Keratinocyte (primary cell): ENCODE data around the gene SLC6A8. TPM values are rescaled to one million over a fixed set of nuclear protein-coding genes. Genes with fewer than 3 reads are reported as not detected.

Experiments used
- DNase-seq: peaks from one replicate; pipeline ENCODE4 v3.0.0-alpha.2; 2011; ENCODE audit warnings: low read depth, missing footprints, low spot score
- FAIRE-seq: peaks from 2 replicates; lab custom pipeline; 2011; peaks lifted over from hg19 to GRCh38; lab: Jason Lieb, UNC
- H2AFZ ChIP-seq: 2 replicates; pipeline ENCODE4 v1.6.0; 2012; ENCODE audit warnings: low read length, control low read depth, inconsistent platforms; ENCODE audit not compliant: control insufficient read depth
- H3K27ac ChIP-seq: 2 replicates; pipeline ENCODE4 v1.5.1; 2011; ENCODE audit warnings: low read length; ENCODE audit not compliant: control insufficient read depth, insufficient read depth
- H3K27me3 ChIP-seq: 3 replicates; pipeline ENCODE4 v1.6.0; 2011; ENCODE audit warnings: low read length; ENCODE audit not compliant: control insufficient read depth, insufficient read depth; ENCODE audit errors: extremely low read depth
- H3K36me3 ChIP-seq, 2 experiments: 2 replicates in 1 of 2; 3 replicates in 1 of 2; pipeline ENCODE4 v1.5.1; 2011; ENCODE audit warnings: low read length in 2 of 2, mild to moderate bottlenecking in 1 of 2; ENCODE audit not compliant: control insufficient read depth in 2 of 2, insufficient read depth in 2 of 2; ENCODE audit errors: extremely low read depth in 1 of 2
- H3K4me1 ChIP-seq: 3 replicates; pipeline ENCODE4 v1.5.1; 2011; ENCODE audit warnings: low read length; ENCODE audit not compliant: control insufficient read depth, insufficient read depth; ENCODE audit errors: extremely low read depth
- H3K4me2 ChIP-seq: 3 replicates; pipeline ENCODE4 v1.6.0; 2011; ENCODE audit warnings: low read depth, low read length; ENCODE audit not compliant: control insufficient read depth, insufficient read depth; ENCODE audit errors: extremely low read depth
- H3K4me3 ChIP-seq, 3 experiments: fragments of 200-600 bp in 1 of 3; sonication (generic) in 1 of 3; 2 replicates in 2 of 3; 3 replicates in 1 of 3; pipeline ENCODE4 v1.5.1; 2011 to 2016; ENCODE audit warnings: low read length in 3 of 3, mild to moderate bottlenecking in 3 of 3, control low read depth in 2 of 3, inconsistent platforms in 1 of 3, low read depth in 1 of 3, mixed read lengths in 1 of 3, mixed run types in 1 of 3, moderate library complexity in 1 of 3; ENCODE audit not compliant: control insufficient read depth in 2 of 3, insufficient read depth in 2 of 3; ENCODE audit errors: extremely low read depth in 1 of 3
- H3K79me2 ChIP-seq: 2 replicates; pipeline ENCODE4 v1.6.0; 2012; ENCODE audit warnings: low read length; ENCODE audit not compliant: control insufficient read depth, insufficient read depth
- H3K9ac ChIP-seq: 3 replicates; pipeline ENCODE4 v1.6.0; 2011; ENCODE audit warnings: low read length; ENCODE audit not compliant: control insufficient read depth, insufficient read depth; ENCODE audit errors: extremely low read depth
- H3K9me1 ChIP-seq: 3 replicates; pipeline ENCODE4 v1.6.0; 2011; ENCODE audit warnings: low read length; ENCODE audit not compliant: control insufficient read depth, insufficient read depth; ENCODE audit errors: extremely low read depth
- H3K9me3 ChIP-seq: 2 replicates; pipeline ENCODE4 v1.5.1; 2012; ENCODE audit warnings: low read depth, low read length; ENCODE audit not compliant: control insufficient read depth
- H4K20me1 ChIP-seq: 3 replicates; pipeline ENCODE4 v1.6.0; 2011; ENCODE audit warnings: low read length; ENCODE audit not compliant: control insufficient read depth, insufficient read depth; ENCODE audit errors: extremely low read depth
- CTCF ChIP-seq, 3 experiments: IDR thresholded peaks in 1 of 3; conservative IDR thresholded peaks in 1 of 3; optimal IDR thresholded peaks in 1 of 3; 2 replicates in 2 of 3; 3 replicates in 1 of 3; pipeline versions ENCODE3 to v1.5.1; 2011; ENCODE audit warnings: low read length in 3 of 3, mild to moderate bottlenecking in 3 of 3, moderate library complexity in 2 of 3, control low read depth in 1 of 3, inconsistent platforms in 1 of 3; ENCODE audit not compliant: insufficient read depth in 2 of 3; ENCODE audit errors: extremely low read depth in 1 of 3
- EZH2 ChIP-seq: IDR thresholded peaks from one replicate; pipeline ENCODE4 v1.6.1; 2012; ENCODE audit warnings: inconsistent platforms, mild to moderate bottlenecking, low read length, moderate library complexity
- dilution Hi-C: fragments of 300-500 bp; cut with MboI; formaldehyde crosslinking; loops from one replicate; pipeline ENCODE4 v1.7.0; 2020; ENCODE audit warnings: low sequenced_read_pairs; ENCODE audit not compliant: extremely low pct_ligation_motif_present
- polyA plus RNA-seq, 5 experiments: library from polyadenylated mRNA; depleted of rRNA in 3 of 5; stranded (reverse) in 3 of 5; stranded (forward) in 1 of 5; unstranded in 1 of 5; fragments of >200 nt; gene quantifications; 1 replicate in 1 of 5; 2 replicates in 3 of 5; 3 replicates in 1 of 5; pipeline versions ENCODE4 v1.2.1 to v1.2.3, GENCODE V29; 2011 to 2012; ENCODE audit warnings: missing spikeins in 2 of 5, low read depth in 1 of 5, low replicate concordance in 1 of 5

Gene SLC6A8
- polyA plus RNA-seq, 1 donor (not counting 4 experiments of a cell fraction or from before 2014, with no cell fraction given) = 33.6 TPM

- Histone ChIP-seq H3K79me2 (peaks cover 27% of the 10 kb centered on the region), H3K36me3 (peaks cover 7 to 14% of the 10 kb centered on the region in 2 experiments), H3K9ac (no peak overlapping the region), H3K4me3 (no peak overlapping the region), H3K9me3 (no peaks in the 10 kb centered on the region), H3K4me2 (no peak overlapping the region), H4K20me1 (peaks cover 2% of the 10 kb centered on the region), H3K27me3 (no peaks in the 10 kb centered on the region), H3K4me1 (peaks cover 26% of the 10 kb centered on the region), H3K9me1 (no peaks in the 10 kb centered on the region), H2AFZ (no peak overlapping the region), H3K27ac (no peak overlapping the region)
- no peak for TF ChIP-seq CTCF (optimal IDR thresholded peaks at IDR 0.05 in 1 of 3, IDR thresholded peaks at IDR 0.05 in 1 of 3, conservative IDR thresholded peaks at IDR 0.05 in 1 of 3; ENCODE audit: extremely low read depth in 1 of 3, insufficient read depth in 2 of 3, low read length in 3 of 3)
- no peak for TF ChIP-seq EZH2
- FAIRE-seq = no peak
- DNase-seq = no peak
- dilution Hi-C loops = no loop called here
Observed at GRCh38 chrX:153717445-153717844, 29.7 kb downstream of the SLC6A8 start.

- Histone ChIP-seq H3K4me2 (no peak overlapping the region), H3K79me2 (peaks cover 33% of the 10 kb centered on the region), H3K9me3 (no peaks in the 10 kb centered on the region), H3K9me1 (no peaks in the 10 kb centered on the region), H3K27me3 (no peaks in the 10 kb centered on the region), H2AFZ (no peak overlapping the region), H3K4me1 (peaks cover 27% of the 10 kb centered on the region), H3K9ac (no peak overlapping the region), H3K36me3 (peaks cover 7 to 13% of the 10 kb centered on the region in 2 experiments), H3K4me3 (no peak overlapping the region), H4K20me1 (peaks cover 2% of the 10 kb centered on the region), H3K27ac (no peak overlapping the region)
- dilution Hi-C loops = no loop called here
- DNase-seq = no peak
- peak; percentile 52 for FAIRE-seq
- TF ChIP-seq CTCF (optimal IDR thresholded peaks at IDR 0.05 in 1 of 3, IDR thresholded peaks at IDR 0.05 in 1 of 3, conservative IDR thresholded peaks at IDR 0.05 in 1 of 3; ENCODE audit: extremely low read depth in 1 of 3, insufficient read depth in 2 of 3, low read length in 3 of 3) = no peak
- no peak for TF ChIP-seq EZH2
Observed at GRCh38 chrX:153719238-153719637, 31.5 kb downstream of the SLC6A8 start.
